ENCODE results near the gene FAIM2.

Gene FAIM2

GRCh38 chr12:49907352-49907751 lies 3.7 kb upstream of the FAIM2 start:
- TF ChIP-seq CTCF (IDR thresholded peaks at IDR 0.05; ENCODE audit: insufficient read depth, low read length, poor library complexity, severe bottlenecking): no peak
- Histone ChIP-seq H3K27me3 (replicated peaks; ENCODE audit: control insufficient read depth, insufficient read depth, low read length) (peaks cover 2% of the 10 kb centered on the region), H3K4me3 (replicated peaks; ENCODE audit: low read depth, low read length) (no peak overlapping the region), H3K36me3 (ENCODE audit: control insufficient read depth, insufficient read depth, low read length) (no peaks in the 10 kb centered on the region)
- no peak for DNase-seq (ENCODE audit: extremely low read depth, insufficient read length)

- H3K27me3 ChIP-seq (replicated peaks; ENCODE audit: control insufficient read depth, insufficient read depth, low read length): peaks cover 2% of the 10 kb centered on the region
- H3K36me3 ChIP-seq (ENCODE audit: control insufficient read depth, insufficient read depth, low read length): no peaks in the 10 kb centered on the region
- no peak for DNase-seq (ENCODE audit: extremely low read depth, insufficient read length)
- TF ChIP-seq CTCF (IDR thresholded peaks at IDR 0.05; ENCODE audit: insufficient read depth, low read length, poor library complexity, severe bottlenecking): no peak
- H3K4me3 ChIP-seq (replicated peaks; ENCODE audit: low read depth, low read length): no peak overlapping the region
Measured at GRCh38 chr12:49905718-49906314, 2.1 kb upstream of the FAIM2 start.

GRCh38 chr12:49904601-49905000 lies 901 bp upstream of the FAIM2 start:
- H3K36me3 ChIP-seq (ENCODE audit: control insufficient read depth, insufficient read depth, low read length): no peaks in the 10 kb centered on the region
- no peak overlapping the region for H3K4me3 ChIP-seq (replicated peaks; ENCODE audit: low read depth, low read length)
- no peak for TF ChIP-seq CTCF (IDR thresholded peaks at IDR 0.05; ENCODE audit: insufficient read depth, low read length, poor library complexity, severe bottlenecking)
- DNase-seq (ENCODE audit: extremely low read depth, insufficient read length): no peak
- peaks cover 3% of the 10 kb centered on the region for H3K27me3 ChIP-seq (replicated peaks; ENCODE audit: control insufficient read depth, insufficient read depth, low read length)

GRCh38 chr12:49903351-49903699 lies 375 bp downstream of the FAIM2 start:
- DNase-seq (ENCODE audit: extremely low read depth, insufficient read length): no peak
- Histone ChIP-seq H3K27me3 (replicated peaks; ENCODE audit: control insufficient read depth, insufficient read depth, low read length) (peaks cover 3% of the 10 kb centered on the region), H3K4me3 (replicated peaks; ENCODE audit: low read depth, low read length) (no peak overlapping the region), H3K36me3 (ENCODE audit: control insufficient read depth, insufficient read depth, low read length) (no peaks in the 10 kb centered on the region)
- TF ChIP-seq CTCF (IDR thresholded peaks at IDR 0.05; ENCODE audit: insufficient read depth, low read length, poor library complexity, severe bottlenecking): no peak

GRCh38 chr12:49902399-49903350 lies 1.0 kb downstream of the FAIM2 start:
- Histone ChIP-seq H3K4me3 (replicated peaks; ENCODE audit: low read depth, low read length) (no peak overlapping the region), H3K36me3 (ENCODE audit: control insufficient read depth, insufficient read depth, low read length) (no peaks in the 10 kb centered on the region), H3K27me3 (replicated peaks; ENCODE audit: control insufficient read depth, insufficient read depth, low read length) (peaks cover 3% of the 10 kb centered on the region)
- no peak for TF ChIP-seq CTCF (IDR thresholded peaks at IDR 0.05; ENCODE audit: insufficient read depth, low read length, poor library complexity, severe bottlenecking)
- no peak for DNase-seq (ENCODE audit: extremely low read depth, insufficient read length)

Data from GM06990 (cell line).